Stimulated activated CD4-positive, alpha-beta T cell treated with anti-CD3 and anti-CD28 coated beads, Interleukin-1b, Interleukin-23, amount 100 ng/mL, for 24 hours (primary cell): ENCODE results near the gene RB1.

Experiments
- DNase-seq, 4 experiments: peaks; one replicate each; pipeline ENCODE4 v3.0.0-alpha.2; 2020; ENCODE audit warnings: low read depth in 4 of 4, low spot score in 1 of 4

Gene RB1

GRCh38 chr13:48526286-48526685 is 222.7 kb downstream of the RB1 start:
- DNase-seq = no peak

GRCh38 chr13:48527955-48528354 is 224.4 kb downstream of the RB1 start:
- no peak for DNase-seq

- no peak for DNase-seq
Observed at GRCh38 chr13:48528720-48529119, 225.2 kb downstream of the RB1 start.

GRCh38 chr13:48530833-48531232 is 227.3 kb downstream of the RB1 start:
- DNase-seq = no peak
